ENCODE results near the gene XYLB.

XYLB gene

GRCh38 chr3:38457111-38458003 lies 110.8 kb downstream of the XYLB start:
- no peak for DNase-seq

GRCh38 chr3:38458796-38459498 lies 112.4 kb downstream of the XYLB start:
- no peak for DNase-seq

GRCh38 chr3:38459499-38460048 lies 113.0 kb downstream of the XYLB start:
- DNase-seq, result no peak

GRCh38 chr3:38460377-38461270 lies 114.0 kb downstream of the XYLB start:
- no peak for DNase-seq
